Measurements from ENCODE around the gene LGI1.

- TF ChIP-seq, protein P1, sequence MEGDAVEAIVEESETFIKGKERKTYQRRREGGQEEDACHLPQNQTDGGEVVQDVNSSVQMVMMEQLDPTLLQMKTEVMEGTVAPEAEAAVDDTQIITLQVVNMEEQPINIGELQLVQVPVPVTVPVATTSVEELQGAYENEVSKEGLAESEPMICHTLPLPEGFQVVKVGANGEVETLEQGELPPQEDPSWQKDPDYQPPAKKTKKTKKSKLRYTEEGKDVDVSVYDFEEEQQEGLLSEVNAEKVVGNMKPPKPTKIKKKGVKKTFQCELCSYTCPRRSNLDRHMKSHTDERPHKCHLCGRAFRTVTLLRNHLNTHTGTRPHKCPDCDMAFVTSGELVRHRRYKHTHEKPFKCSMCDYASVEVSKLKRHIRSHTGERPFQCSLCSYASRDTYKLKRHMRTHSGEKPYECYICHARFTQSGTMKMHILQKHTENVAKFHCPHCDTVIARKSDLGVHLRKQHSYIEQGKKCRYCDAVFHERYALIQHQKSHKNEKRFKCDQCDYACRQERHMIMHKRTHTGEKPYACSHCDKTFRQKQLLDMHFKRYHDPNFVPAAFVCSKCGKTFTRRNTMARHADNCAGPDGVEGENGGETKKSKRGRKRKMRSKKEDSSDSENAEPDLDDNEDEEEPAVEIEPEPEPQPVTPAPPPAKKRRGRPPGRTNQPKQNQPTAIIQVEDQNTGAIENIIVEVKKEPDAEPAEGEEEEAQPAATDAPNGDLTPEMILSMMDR (IDR thresholded peaks at IDR 0.05): no peak
- TF ChIP-seq ATF1 (CRISPR knock-in tag; IDR thresholded peaks at IDR 0.05) (no peak), CREB1 (CRISPR knock-in tag; IDR thresholded peaks at IDR 0.05) (no peak), KAT7 (CRISPR knock-in tag; IDR thresholded peaks at IDR 0.05; ENCODE audit: borderline replicate concordance) (no peak), ZNF138 (CRISPR knock-in tag; conservative IDR thresholded peaks at IDR 0.05) (no peak), ZNF281 (CRISPR knock-in tag; IDR thresholded peaks at IDR 0.05) (no peak)
- TF ChIP-seq, protein P2, sequence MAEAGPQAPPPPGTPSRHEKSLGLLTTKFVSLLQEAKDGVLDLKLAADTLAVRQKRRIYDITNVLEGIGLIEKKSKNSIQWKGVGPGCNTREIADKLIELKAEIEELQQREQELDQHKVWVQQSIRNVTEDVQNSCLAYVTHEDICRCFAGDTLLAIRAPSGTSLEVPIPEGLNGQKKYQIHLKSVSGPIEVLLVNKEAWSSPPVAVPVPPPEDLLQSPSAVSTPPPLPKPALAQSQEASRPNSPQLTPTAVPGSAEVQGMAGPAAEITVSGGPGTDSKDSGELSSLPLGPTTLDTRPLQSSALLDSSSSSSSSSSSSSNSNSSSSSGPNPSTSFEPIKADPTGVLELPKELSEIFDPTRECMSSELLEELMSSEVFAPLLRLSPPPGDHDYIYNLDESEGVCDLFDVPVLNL (CRISPR knock-in tag; IDR thresholded peaks at IDR 0.05; ENCODE audit: borderline replicate concordance, low read depth): no peak
Measured at GRCh38 chr10:93806903-93807302, 49.2 kb downstream of the LGI1 start.
